ENCODE data around the gene RNF168.
"Not testable (repeated sequence)": the region's sequence is repeated elsewhere in the genome, so short reads cannot be mapped to it uniquely, and the experiment has no call there.

DNA sequence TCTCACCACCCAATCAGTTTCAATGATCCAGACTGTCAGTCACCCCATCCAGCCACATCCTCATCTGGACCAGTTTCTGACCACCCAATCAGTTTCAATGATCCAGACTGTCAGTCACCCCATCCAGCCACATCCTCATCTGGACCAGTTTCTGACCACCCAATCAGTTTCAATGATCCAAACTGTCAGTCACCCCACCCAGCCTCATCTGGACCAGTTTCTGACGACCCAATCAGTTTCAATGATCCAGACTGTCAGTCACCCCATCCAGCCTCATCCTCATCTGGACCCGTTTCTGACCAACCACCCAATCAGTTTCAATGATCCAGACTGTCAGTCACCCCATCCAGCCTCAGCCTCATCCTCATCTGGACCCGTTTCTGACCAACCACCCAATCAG is 33.4 kb downstream of the RNF168 start:
- TF ChIP-seq POLR2AphosphoS5, POLR2A (IDR thresholded peaks at IDR 0.05): not testable (repeated sequence)
- TF ChIP-seq, protein P1, sequence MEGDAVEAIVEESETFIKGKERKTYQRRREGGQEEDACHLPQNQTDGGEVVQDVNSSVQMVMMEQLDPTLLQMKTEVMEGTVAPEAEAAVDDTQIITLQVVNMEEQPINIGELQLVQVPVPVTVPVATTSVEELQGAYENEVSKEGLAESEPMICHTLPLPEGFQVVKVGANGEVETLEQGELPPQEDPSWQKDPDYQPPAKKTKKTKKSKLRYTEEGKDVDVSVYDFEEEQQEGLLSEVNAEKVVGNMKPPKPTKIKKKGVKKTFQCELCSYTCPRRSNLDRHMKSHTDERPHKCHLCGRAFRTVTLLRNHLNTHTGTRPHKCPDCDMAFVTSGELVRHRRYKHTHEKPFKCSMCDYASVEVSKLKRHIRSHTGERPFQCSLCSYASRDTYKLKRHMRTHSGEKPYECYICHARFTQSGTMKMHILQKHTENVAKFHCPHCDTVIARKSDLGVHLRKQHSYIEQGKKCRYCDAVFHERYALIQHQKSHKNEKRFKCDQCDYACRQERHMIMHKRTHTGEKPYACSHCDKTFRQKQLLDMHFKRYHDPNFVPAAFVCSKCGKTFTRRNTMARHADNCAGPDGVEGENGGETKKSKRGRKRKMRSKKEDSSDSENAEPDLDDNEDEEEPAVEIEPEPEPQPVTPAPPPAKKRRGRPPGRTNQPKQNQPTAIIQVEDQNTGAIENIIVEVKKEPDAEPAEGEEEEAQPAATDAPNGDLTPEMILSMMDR (IDR thresholded peaks at IDR 0.05 in 8 of 11, conservative IDR thresholded peaks at IDR 0.05 in 3 of 11): not testable (repeated sequence)
